ENCODE data around the gene FBXO44. TPM values are rescaled to one million over a fixed set of nuclear protein-coding genes. Genes with fewer than 3 reads are reported as not detected.

FBXO44 gene
- total RNA-seq, 1 experiment from 2014 or later: 34.9 TPM

DNA sequence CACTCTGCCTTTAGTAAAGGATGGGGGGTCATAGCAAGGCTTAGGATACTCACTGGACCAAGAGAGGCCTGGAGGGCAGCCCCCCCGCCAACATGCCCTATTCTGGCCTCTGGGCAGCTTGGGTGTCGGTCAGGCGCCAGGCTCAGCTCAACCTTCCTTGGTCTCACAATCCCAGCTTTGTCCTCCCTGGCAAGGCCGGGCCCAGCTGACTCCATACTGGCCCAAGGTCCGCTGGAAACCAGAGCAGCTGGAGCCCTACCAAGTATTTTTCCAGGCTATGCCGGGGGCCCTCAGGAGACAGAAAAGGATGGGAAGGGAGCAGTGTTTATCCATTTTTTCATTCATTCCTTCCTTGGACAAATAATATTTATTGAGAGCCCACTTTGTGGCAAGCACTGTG is 6.6 kb upstream of the FBXO44 start:
- Mint-ChIP-seq H3K4me1 (peaks cover 27% of the 10 kb centered on the region), H3K27ac (no peak overlapping the region), H3K4me3 (no peak overlapping the region), H3K9me3 (no peaks in the 10 kb centered on the region), H3K36me3 (no peaks in the 10 kb centered on the region), H3K27me3 (ENCODE audit: low read depth) (peaks cover 22% of the 10 kb centered on the region)
- POLR2A ChIA-PET: no interaction called here
- CTCF ChIA-PET: interaction anchor here (0.6 to 3.0 kb wide), 6 partner anchors 12 to 348 kb away, joined by 4 to 21 read pairs (median 6); partner anchors contain the start of genes DISP3 and FBXO6
- no peak for ATAC-seq
- DNase-seq (ENCODE audit: low spot score): no peak
- no peak for TF ChIP-seq ETV6 (CRISPR knock-in tag; IDR thresholded peaks at IDR 0.05)
- TF ChIP-seq, protein P1, sequence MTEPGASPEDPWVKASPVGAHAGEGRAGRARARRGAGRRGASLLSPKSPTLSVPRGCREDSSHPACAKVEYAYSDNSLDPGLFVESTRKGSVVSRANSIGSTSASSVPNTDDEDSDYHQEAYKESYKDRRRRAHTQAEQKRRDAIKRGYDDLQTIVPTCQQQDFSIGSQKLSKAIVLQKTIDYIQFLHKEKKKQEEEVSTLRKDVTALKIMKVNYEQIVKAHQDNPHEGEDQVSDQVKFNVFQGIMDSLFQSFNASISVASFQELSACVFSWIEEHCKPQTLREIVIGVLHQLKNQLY (CRISPR knock-in tag; IDR thresholded peaks at IDR 0.05): no peak
- TF ChIP-seq, protein P2, sequence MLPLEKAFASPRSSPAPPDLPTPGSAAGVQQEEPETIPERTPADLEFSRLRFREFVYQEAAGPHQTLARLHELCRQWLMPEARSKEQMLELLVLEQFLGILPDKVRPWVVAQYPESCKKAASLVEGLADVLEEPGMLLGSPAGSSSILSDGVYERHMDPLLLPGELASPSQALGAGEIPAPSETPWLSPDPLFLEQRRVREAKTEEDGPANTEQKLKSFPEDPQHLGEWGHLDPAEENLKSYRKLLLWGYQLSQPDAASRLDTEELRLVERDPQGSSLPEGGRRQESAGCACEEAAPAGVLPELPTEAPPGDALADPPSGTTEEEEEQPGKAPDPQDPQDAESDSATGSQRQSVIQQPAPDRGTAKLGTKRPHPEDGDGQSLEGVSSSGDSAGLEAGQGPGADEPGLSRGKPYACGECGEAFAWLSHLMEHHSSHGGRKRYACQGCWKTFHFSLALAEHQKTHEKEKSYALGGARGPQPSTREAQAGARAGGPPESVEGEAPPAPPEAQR (CRISPR knock-in tag; IDR thresholded peaks at IDR 0.05): no peak
- no peak for TF ChIP-seq KAT7 (CRISPR knock-in tag; IDR thresholded peaks at IDR 0.05; ENCODE audit: borderline replicate concordance)
- TF ChIP-seq ZNF317 (CRISPR knock-in tag; IDR thresholded peaks at IDR 0.05; ENCODE audit: borderline replicate concordance, low read depth): no peak
- TF ChIP-seq PRRX2 (CRISPR knock-in tag; IDR thresholded peaks at IDR 0.05): no peak
- TF ChIP-seq TEAD1 (CRISPR knock-in tag; IDR thresholded peaks at IDR 0.05): no peak
- TF ChIP-seq MYBL2 (CRISPR knock-in tag; IDR thresholded peaks at IDR 0.05): no peak
- TF ChIP-seq, protein P3, sequence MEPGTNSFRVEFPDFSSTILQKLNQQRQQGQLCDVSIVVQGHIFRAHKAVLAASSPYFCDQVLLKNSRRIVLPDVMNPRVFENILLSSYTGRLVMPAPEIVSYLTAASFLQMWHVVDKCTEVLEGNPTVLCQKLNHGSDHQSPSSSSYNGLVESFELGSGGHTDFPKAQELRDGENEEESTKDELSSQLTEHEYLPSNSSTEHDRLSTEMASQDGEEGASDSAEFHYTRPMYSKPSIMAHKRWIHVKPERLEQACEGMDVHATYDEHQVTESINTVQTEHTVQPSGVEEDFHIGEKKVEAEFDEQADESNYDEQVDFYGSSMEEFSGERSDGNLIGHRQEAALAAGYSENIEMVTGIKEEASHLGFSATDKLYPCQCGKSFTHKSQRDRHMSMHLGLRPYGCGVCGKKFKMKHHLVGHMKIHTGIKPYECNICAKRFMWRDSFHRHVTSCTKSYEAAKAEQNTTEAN (CRISPR knock-in tag; IDR thresholded peaks at IDR 0.05): no peak
- TF ChIP-seq, protein P4, sequence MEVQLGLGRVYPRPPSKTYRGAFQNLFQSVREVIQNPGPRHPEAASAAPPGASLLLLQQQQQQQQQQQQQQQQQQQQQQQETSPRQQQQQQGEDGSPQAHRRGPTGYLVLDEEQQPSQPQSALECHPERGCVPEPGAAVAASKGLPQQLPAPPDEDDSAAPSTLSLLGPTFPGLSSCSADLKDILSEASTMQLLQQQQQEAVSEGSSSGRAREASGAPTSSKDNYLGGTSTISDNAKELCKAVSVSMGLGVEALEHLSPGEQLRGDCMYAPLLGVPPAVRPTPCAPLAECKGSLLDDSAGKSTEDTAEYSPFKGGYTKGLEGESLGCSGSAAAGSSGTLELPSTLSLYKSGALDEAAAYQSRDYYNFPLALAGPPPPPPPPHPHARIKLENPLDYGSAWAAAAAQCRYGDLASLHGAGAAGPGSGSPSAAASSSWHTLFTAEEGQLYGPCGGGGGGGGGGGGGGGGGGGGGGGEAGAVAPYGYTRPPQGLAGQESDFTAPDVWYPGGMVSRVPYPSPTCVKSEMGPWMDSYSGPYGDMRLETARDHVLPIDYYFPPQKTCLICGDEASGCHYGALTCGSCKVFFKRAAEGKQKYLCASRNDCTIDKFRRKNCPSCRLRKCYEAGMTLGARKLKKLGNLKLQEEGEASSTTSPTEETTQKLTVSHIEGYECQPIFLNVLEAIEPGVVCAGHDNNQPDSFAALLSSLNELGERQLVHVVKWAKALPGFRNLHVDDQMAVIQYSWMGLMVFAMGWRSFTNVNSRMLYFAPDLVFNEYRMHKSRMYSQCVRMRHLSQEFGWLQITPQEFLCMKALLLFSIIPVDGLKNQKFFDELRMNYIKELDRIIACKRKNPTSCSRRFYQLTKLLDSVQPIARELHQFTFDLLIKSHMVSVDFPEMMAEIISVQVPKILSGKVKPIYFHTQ (CRISPR knock-in tag; IDR thresholded peaks at IDR 0.05): no peak
- TF ChIP-seq, protein P5, sequence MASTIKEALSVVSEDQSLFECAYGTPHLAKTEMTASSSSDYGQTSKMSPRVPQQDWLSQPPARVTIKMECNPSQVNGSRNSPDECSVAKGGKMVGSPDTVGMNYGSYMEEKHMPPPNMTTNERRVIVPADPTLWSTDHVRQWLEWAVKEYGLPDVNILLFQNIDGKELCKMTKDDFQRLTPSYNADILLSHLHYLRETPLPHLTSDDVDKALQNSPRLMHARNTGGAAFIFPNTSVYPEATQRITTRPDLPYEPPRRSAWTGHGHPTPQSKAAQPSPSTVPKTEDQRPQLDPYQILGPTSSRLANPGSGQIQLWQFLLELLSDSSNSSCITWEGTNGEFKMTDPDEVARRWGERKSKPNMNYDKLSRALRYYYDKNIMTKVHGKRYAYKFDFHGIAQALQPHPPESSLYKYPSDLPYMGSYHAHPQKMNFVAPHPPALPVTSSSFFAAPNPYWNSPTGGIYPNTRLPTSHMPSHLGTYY (CRISPR knock-in tag; IDR thresholded peaks at IDR 0.05): no peak
- TF ChIP-seq JUN (CRISPR knock-in tag; IDR thresholded peaks at IDR 0.05): no peak
- TF ChIP-seq ZNF138 (CRISPR knock-in tag; conservative IDR thresholded peaks at IDR 0.05): no peak
- no peak for TF ChIP-seq NR3C1 (CRISPR knock-in tag; conservative IDR thresholded peaks at IDR 0.05; ENCODE audit: low read depth)
- TF ChIP-seq GTF2I (CRISPR knock-in tag; conservative IDR thresholded peaks at IDR 0.05): no peak
- TF ChIP-seq, protein P6, sequence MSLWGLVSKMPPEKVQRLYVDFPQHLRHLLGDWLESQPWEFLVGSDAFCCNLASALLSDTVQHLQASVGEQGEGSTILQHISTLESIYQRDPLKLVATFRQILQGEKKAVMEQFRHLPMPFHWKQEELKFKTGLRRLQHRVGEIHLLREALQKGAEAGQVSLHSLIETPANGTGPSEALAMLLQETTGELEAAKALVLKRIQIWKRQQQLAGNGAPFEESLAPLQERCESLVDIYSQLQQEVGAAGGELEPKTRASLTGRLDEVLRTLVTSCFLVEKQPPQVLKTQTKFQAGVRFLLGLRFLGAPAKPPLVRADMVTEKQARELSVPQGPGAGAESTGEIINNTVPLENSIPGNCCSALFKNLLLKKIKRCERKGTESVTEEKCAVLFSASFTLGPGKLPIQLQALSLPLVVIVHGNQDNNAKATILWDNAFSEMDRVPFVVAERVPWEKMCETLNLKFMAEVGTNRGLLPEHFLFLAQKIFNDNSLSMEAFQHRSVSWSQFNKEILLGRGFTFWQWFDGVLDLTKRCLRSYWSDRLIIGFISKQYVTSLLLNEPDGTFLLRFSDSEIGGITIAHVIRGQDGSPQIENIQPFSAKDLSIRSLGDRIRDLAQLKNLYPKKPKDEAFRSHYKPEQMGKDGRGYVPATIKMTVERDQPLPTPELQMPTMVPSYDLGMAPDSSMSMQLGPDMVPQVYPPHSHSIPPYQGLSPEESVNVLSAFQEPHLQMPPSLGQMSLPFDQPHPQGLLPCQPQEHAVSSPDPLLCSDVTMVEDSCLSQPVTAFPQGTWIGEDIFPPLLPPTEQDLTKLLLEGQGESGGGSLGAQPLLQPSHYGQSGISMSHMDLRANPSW (CRISPR knock-in tag; conservative IDR thresholded peaks at IDR 0.05; ENCODE audit: low read depth): no peak
- TF ChIP-seq GABPB1 (CRISPR knock-in tag; IDR thresholded peaks at IDR 0.05): no peak
- TF ChIP-seq, protein P7, sequence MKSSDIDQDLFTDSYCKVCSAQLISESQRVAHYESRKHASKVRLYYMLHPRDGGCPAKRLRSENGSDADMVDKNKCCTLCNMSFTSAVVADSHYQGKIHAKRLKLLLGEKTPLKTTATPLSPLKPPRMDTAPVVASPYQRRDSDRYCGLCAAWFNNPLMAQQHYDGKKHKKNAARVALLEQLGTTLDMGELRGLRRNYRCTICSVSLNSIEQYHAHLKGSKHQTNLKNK (CRISPR knock-in tag; IDR thresholded peaks at IDR 0.05): no peak

Data from WTC11 (cell line).